ENCODE data around the gene ZNF496.

DNA sequence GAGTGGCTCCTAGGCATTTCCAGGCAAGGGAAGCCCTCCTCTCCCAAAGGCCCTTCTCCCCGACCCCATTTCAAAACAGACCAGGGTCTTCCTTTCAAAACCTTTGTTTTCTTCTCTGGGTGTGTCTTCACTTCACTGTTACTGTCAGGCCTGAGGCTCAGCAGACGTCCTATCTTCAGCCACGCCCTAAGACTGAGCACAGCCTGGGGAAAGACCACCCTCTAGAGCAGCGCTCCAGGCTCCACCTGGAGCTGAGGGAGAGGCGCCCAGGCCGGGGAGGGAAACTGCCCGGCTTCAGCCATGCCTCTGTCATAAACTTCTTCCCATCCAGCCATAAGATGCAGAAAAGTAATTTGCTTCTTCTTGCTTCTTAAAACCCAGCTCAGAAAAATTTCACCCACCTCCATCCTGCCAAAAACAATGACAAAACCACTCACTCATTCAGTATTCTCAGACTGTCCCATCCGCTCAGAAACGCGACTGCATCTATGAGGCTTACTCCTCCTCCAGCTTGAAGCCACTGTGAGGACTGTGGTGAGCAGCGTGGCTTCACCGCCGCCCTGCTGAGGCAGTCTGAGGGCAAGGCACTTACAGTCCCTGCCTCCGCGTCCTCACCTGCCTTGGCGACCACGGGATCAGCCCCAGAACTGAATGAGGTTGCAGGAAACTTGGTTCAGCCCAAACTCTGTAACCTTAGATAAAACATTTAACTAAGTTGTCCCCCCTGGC is 39.7 kb downstream of the ZNF496 start:
- TF ChIP-seq EZH2 (IDR thresholded peaks at IDR 0.05; ENCODE audit: insufficient read depth, poor library complexity, severe bottlenecking): no peak
- TF ChIP-seq EZH2phosphoT487 (IDR thresholded peaks at IDR 0.05; ENCODE audit: insufficient read depth, low read depth): no peak

Measured in GM23248 (cell line).